HCT116 (cell line): ENCODE measurements around the gene VSTM2L. TPM values are rescaled to one million over a fixed set of nuclear protein-coding genes. Genes with fewer than 3 reads are reported as not detected.

ENCODE experiments used
- ATAC-seq: fragments of 200-7000 bp; cut with Tn5 transposase; 2 replicates; pipeline ENCODE4 v1.9.1; 2020; ENCODE audit warnings: mild to moderate bottlenecking, moderate library complexity
- BruUV-seq: library from RNA; stranded (reverse); fragments of 400-500 nt; replicated peaks from 2 replicates; lab custom pipeline; 2021; lab: Mats Ljungman, UMichigan
- CTCF ChIA-PET: fragments of 300-600 bp; sonication (Branson Sonifier 250); formaldehyde crosslinking; loops from one replicate; lab custom pipeline; 2021; ENCODE audit warnings: antibody characterized with exemption; lab: Charles Lee
- POLR2A ChIA-PET: fragments of 300-600, 350-600 bp; sonication (Branson Sonifier 250); formaldehyde crosslinking; loops from one replicate; lab custom pipeline; 2021; ENCODE audit warnings: antibody characterized with exemption; lab: Charles Lee
- RAD21 ChIA-PET, 2 experiments: fragments of 300-600 bp; sonication (Branson Sonifier 250); formaldehyde crosslinking; loops; one replicate each; lab custom pipeline; 2023; ENCODE audit warnings: low total read pairs in 2 of 2; ENCODE audit not compliant: uncharacterized antibody in 2 of 2, unreplicated experiment in 2 of 2, low non-redundant PET in 1 of 2; lab: Charles Lee
- DNase-seq: peaks from one replicate; pipeline ENCODE4 v3.0.0-alpha.2; 2010; ENCODE audit warnings: low read depth, low spot score
- H2AFZ ChIP-seq: fragments of 200-600 bp; shearing (Covaris generic), sonication (generic); 2 replicates; pipeline ENCODE4 v1.6.1; 2017; ENCODE audit warnings: low read depth, mixed run types, mixed read lengths, antibody characterized with exemption, low read length; ENCODE audit not compliant: poor library complexity, severe bottlenecking
- H3K27ac ChIP-seq: 2 replicates; pipeline ENCODE4 v1.5.1; 2012; ENCODE audit warnings: low read depth, low read length
- H3K27me3 ChIP-seq: fragments of 200-600 bp; sonication (generic); 2 replicates; pipeline ENCODE4 v1.6.1; 2016; ENCODE audit warnings: mixed run types, low read length, mixed read lengths; ENCODE audit not compliant: insufficient read depth
- H3K36me3 ChIP-seq, 2 experiments: fragments of 200-500 bp in 1 of 2; fragments of 200-600 bp in 1 of 2; sonication (Bioruptor generic) in 1 of 2; sonication (generic) in 1 of 2; 2 replicates each; pipeline versions ENCODE4 v1.5.1 to v1.6.1; 2014 to 2016; ENCODE audit warnings: low read length in 2 of 2, inconsistent platforms in 1 of 2, mixed read lengths in 1 of 2, mixed run types in 1 of 2; ENCODE audit not compliant: insufficient read depth in 2 of 2, control insufficient read depth in 1 of 2
- H3K4me1 ChIP-seq, 2 experiments: fragments of 200-600 bp in 1 of 2; sonication (generic) in 1 of 2; 2 replicates each; pipeline versions ENCODE4 v1.5.1 to v1.6.1; 2012 to 2017; ENCODE audit warnings: low read length in 2 of 2, inconsistent platforms in 1 of 2, mild to moderate bottlenecking in 1 of 2, mixed read lengths in 1 of 2, mixed run types in 1 of 2, moderate library complexity in 1 of 2; ENCODE audit not compliant: insufficient read depth in 2 of 2, control insufficient read depth in 1 of 2
- H3K4me2 ChIP-seq: fragments of 200-600 bp; sonication (generic); 2 replicates; pipeline ENCODE4 v1.6.1; 2017; ENCODE audit warnings: mixed run types, low read length, mixed read lengths
- H3K4me3 ChIP-seq, 2 experiments: fragments of 200-600 bp in 1 of 2; sonication (generic) in 1 of 2; replicated peaks in 1 of 2; 2 replicates each; pipeline ENCODE4 v1.5.1; 2011 to 2016; ENCODE audit warnings: low read length in 2 of 2, control low read depth in 1 of 2, low read depth in 1 of 2, mild to moderate bottlenecking in 1 of 2, mixed read lengths in 1 of 2, mixed run types in 1 of 2
- H3K79me2 ChIP-seq: fragments of 200-600 bp; sonication (generic); 2 replicates; pipeline ENCODE4 v1.6.1; 2017; ENCODE audit warnings: mild to moderate bottlenecking, mixed run types, low read length, moderate library complexity, mixed read lengths; ENCODE audit not compliant: insufficient read depth
- H3K9ac ChIP-seq: fragments of 200-600 bp; sonication (generic); 2 replicates; pipeline ENCODE4 v1.6.1; 2016; ENCODE audit warnings: low read length, mixed read lengths
- H3K9me2 ChIP-seq: fragments of 200-600 bp; sonication (generic), shearing (Covaris generic); 2 replicates; pipeline ENCODE4 v1.6.1; 2017; ENCODE audit warnings: mixed run types, mild to moderate bottlenecking, moderate library complexity; ENCODE audit not compliant: insufficient read depth
- H3K9me3 ChIP-seq, 2 experiments: fragments of 200-500 bp in 1 of 2; fragments of 200-600 bp in 1 of 2; sonication (Bioruptor generic) in 1 of 2; sonication (generic) in 1 of 2; 2 replicates each; pipeline ENCODE4 v1.6.1; 2014 to 2017; ENCODE audit warnings: low read length in 2 of 2, mixed read lengths in 2 of 2, inconsistent platforms in 1 of 2, low read depth in 1 of 2, mild to moderate bottlenecking in 1 of 2, mixed run types in 1 of 2, moderate library complexity in 1 of 2; ENCODE audit not compliant: control insufficient read depth in 1 of 2, insufficient read depth in 1 of 2
- H4K20me1 ChIP-seq: fragments of 200-600 bp; sonication (generic), shearing (Covaris generic); 2 replicates; pipeline ENCODE4 v1.6.1; 2017; ENCODE audit warnings: mixed run types, mild to moderate bottlenecking, moderate library complexity; ENCODE audit not compliant: insufficient read depth
- CEBPB ChIP-seq: IDR thresholded peaks from 2 replicates; pipeline ENCODE4 v1.6.1; 2012; ENCODE audit warnings: low read depth
- CTCF ChIP-seq, 3 experiments: fragments of 200-600 bp in 1 of 3; sonication (generic) in 1 of 3; IDR thresholded peaks in 2 of 3; conservative IDR thresholded peaks in 1 of 3; 2 replicates each; pipeline ENCODE4 v1.5.1; 2012 to 2017; ENCODE audit warnings: low read depth in 2 of 3, low read length in 2 of 3, antibody characterized with exemption in 1 of 3, borderline replicate concordance in 1 of 3, control low read depth in 1 of 3, mild to moderate bottlenecking in 1 of 3, mixed read lengths in 1 of 3, mixed run types in 1 of 3, moderate library complexity in 1 of 3; ENCODE audit not compliant: insufficient read depth in 1 of 3
- EGR1 ChIP-seq: IDR thresholded peaks from 2 replicates; pipeline ENCODE4 v1.6.1; 2012; ENCODE audit warnings: low read depth
- ELF1 ChIP-seq: IDR thresholded peaks from 2 replicates; pipeline ENCODE4 v1.6.1; 2012; ENCODE audit warnings: low read depth, borderline replicate concordance
- FOSL1 ChIP-seq: IDR thresholded peaks from 2 replicates; pipeline ENCODE4 v1.6.1; 2012; ENCODE audit warnings: low read depth
- MAX ChIP-seq: IDR thresholded peaks from 2 replicates; pipeline ENCODE4 v1.6.1; 2012
- POLR2A ChIP-seq: IDR thresholded peaks from 2 replicates; pipeline ENCODE4 v1.7.0; 2011; ENCODE audit warnings: borderline replicate concordance; ENCODE audit not compliant: insufficient read depth, insufficient read length; ENCODE audit errors: extremely low read depth
- RAD21 ChIP-seq: IDR thresholded peaks from 2 replicates; pipeline ENCODE4 v1.6.1; 2012; ENCODE audit warnings: low read depth, mild to moderate bottlenecking
- SRF ChIP-seq: IDR thresholded peaks from 2 replicates; pipeline ENCODE4 v1.6.1; 2012; ENCODE audit warnings: low read depth
- ZBTB33 ChIP-seq: IDR thresholded peaks from 2 replicates; pipeline ENCODE4 v1.6.1; 2011; ENCODE audit warnings: mild to moderate bottlenecking, low read length, moderate library complexity; ENCODE audit not compliant: insufficient replicate concordance; ENCODE audit errors: extremely low read depth
- ZFX ChIP-seq: fragments of 450-650 bp; IDR thresholded peaks from 2 replicates; pipeline ENCODE4 v1.6.1; 2017
- intact Hi-C: fragments of 100-400 bp; cut with micrococcal nuclease; formaldehyde crosslinking; loops from 2 replicates; pipeline ENCODE4 v1.10.0; 2022
- total RNA-seq: library from RNA; stranded (reverse); gene quantifications from one replicate; pipeline ENCODE4 v1.2.1, GENCODE V29; 2021; ENCODE audit not compliant: unreplicated experiment

VSTM2L gene
- total RNA-seq, 1 experiment from 2014 or later = 0.69 TPM

- Histone ChIP-seq H3K9me2 (no peaks in the 10 kb centered on the region), H4K20me1 (no peaks in the 10 kb centered on the region), H3K9ac (no peak overlapping the region), H2AFZ (no peak overlapping the region), H3K4me1 (no peaks in the 10 kb centered on the region), H3K79me2 (no peaks in the 10 kb centered on the region), H3K4me3 (no peak overlapping the region), H3K9me3 (no peaks in the 10 kb centered on the region), H3K27me3 (no peaks in the 10 kb centered on the region; the same call in 1 of the 2 replicates), H3K36me3 (no peaks in the 10 kb centered on the region), H3K4me2 (no peak overlapping the region), H3K27ac (no peak overlapping the region)
- ATAC-seq (no peak), DNase-seq (no peak)
- ChIA-PET RAD21 (no interaction called here), CTCF (no interaction called here), POLR2A (no interaction called here)
- no peak for TF ChIP-seq RAD21
- TF ChIP-seq EGR1 = no peak
- TF ChIP-seq ELF1 = no peak
- no peak for TF ChIP-seq SRF
- no peak for TF ChIP-seq CEBPB
- intact Hi-C loops = no loop called here
- no TSS peak for BruUV-seq
Measured at GRCh38 chr20:37926612-37927011, 23.7 kb downstream of the VSTM2L start.

GRCh38 chr20:37927410-37928095 is 24.6 kb downstream of the VSTM2L start:
- Histone ChIP-seq H3K27me3 (no peaks in the 10 kb centered on the region; the same call in 1 of the 2 replicates), H3K79me2 (no peaks in the 10 kb centered on the region), H3K9me3 (no peaks in the 10 kb centered on the region), H3K9ac (no peak overlapping the region), H3K27ac (no peak overlapping the region), H3K4me2 (no peak overlapping the region), H3K36me3 (no peaks in the 10 kb centered on the region), H3K9me2 (no peaks in the 10 kb centered on the region), H3K4me3 (no peak overlapping the region), H2AFZ (no peak overlapping the region), H4K20me1 (no peaks in the 10 kb centered on the region), H3K4me1 (no peaks in the 10 kb centered on the region)
- ChIA-PET POLR2A (no interaction called here), RAD21 (no interaction called here), CTCF (no interaction called here)
- BruUV-seq = no TSS peak
- intact Hi-C loops = no loop called here
- no peak for TF ChIP-seq CTCF (IDR thresholded peaks at IDR 0.05 in 2 of 3, conservative IDR thresholded peaks at IDR 0.05 in 1 of 3; ENCODE audit: borderline replicate concordance in 1 of 3, insufficient read depth in 1 of 3, low read depth in 2 of 3, low read length in 2 of 3)
- TF ChIP-seq MAX = no peak
- no peak for TF ChIP-seq POLR2A
- no peak for TF ChIP-seq CEBPB
- no peak for TF ChIP-seq ZBTB33
- TF ChIP-seq RAD21 = no peak
- TF ChIP-seq ELF1 = no peak
- no peak for TF ChIP-seq ZFX
- no peak for TF ChIP-seq FOSL1
- TF ChIP-seq EGR1 = no peak
- ATAC-seq (no peak), DNase-seq (no peak)
